DOHH2 (cell line): ENCODE data around the gene TNFAIP6.

ENCODE experiments used
- CTCF ChIP-seq: fragments of 200-600 bp; sonication (generic); IDR thresholded peaks from one replicate; pipeline ENCODE4 v1.5.1; 2014; ENCODE audit warnings: antibody characterized with exemption, mild to moderate bottlenecking, low read depth, low read length; ENCODE audit not compliant: poor library complexity, severe bottlenecking
- EZH2phosphoT487 ChIP-seq: fragments of 200-600 bp; sonication (generic); IDR thresholded peaks from 2 replicates; pipeline ENCODE4 v1.6.1; 2017; ENCODE audit warnings: borderline replicate concordance, mild to moderate bottlenecking, antibody characterized with exemption, low read length, moderate library complexity, mixed read lengths

- TF ChIP-seq CTCF (no peak), EZH2phosphoT487 (no peak)
These were observed at the start of gene TNFAIP6 for GRCh38 chr2:151357359-151357758.
